Naive thymus-derived CD8-positive, alpha-beta T cell (primary cell): Measurements from ENCODE around the gene CARM1. TPM values are rescaled to one million over a fixed set of nuclear protein-coding genes. Genes with fewer than 3 reads are reported as not detected.

Experiments
- ATAC-seq, 2 donors: fragments of 150-1000 bp; cut with Tn5 transposase in 1 of 2; sonication (Bioruptor Pico), chemical (Tn5 transposase) in 1 of 2; 1 replicate in 1 of 2; 2 replicates in 1 of 2; pipeline ENCODE4 v1.10.0; 2021; ENCODE audit warnings: mild to moderate bottlenecking in 2 of 2, moderate library complexity in 2 of 2
- POLR2A ChIA-PET: fragments of 350-600 bp; sonication (Branson Sonifier 250); formaldehyde crosslinking; loops from one replicate; lab custom pipeline; 2021; ENCODE audit warnings: antibody characterized with exemption; lab: Charles Lee
- DNase-seq, 10 donors: peaks; one replicate each; pipeline versions ENCODE4 v3.0.0 to v3.0.0-alpha.2; 2020 to 2022
- H3K27ac Mint-ChIP-seq, 10 donors: one replicate each; pipeline ENCODE4 v1.8.0; 2020 to 2022; ENCODE audit warnings: mild to moderate bottlenecking in 10 of 10, mixed read lengths in 10 of 10, moderate library complexity in 4 of 10, inconsistent platforms in 1 of 10
- H3K27me3 Mint-ChIP-seq, 5 donors: one replicate each; pipeline ENCODE4 v1.8.0; 2021 to 2022; ENCODE audit warnings: mixed read lengths in 5 of 5
- H3K36me3 Mint-ChIP-seq, 3 donors: one replicate each; pipeline ENCODE4 v1.8.0; 2020 to 2022; ENCODE audit warnings: mixed read lengths in 3 of 3, mild to moderate bottlenecking in 2 of 3, inconsistent platforms in 1 of 3
- H3K4me1 Mint-ChIP-seq, 4 donors: one replicate each; pipeline ENCODE4 v1.8.0; 2021 to 2022; ENCODE audit warnings: mixed read lengths in 4 of 4
- H3K4me3 Mint-ChIP-seq, 10 donors: one replicate each; pipeline ENCODE4 v1.8.0; 2020 to 2022; ENCODE audit warnings: mild to moderate bottlenecking in 10 of 10, mixed read lengths in 10 of 10, moderate library complexity in 6 of 10, inconsistent platforms in 1 of 10
- H3K9me3 Mint-ChIP-seq, 9 donors: one replicate each; pipeline ENCODE4 v1.8.0; 2020 to 2022; ENCODE audit warnings: mixed read lengths in 9 of 9, mild to moderate bottlenecking in 3 of 9, inconsistent platforms in 1 of 9, moderate library complexity in 1 of 9
- polyA plus RNA-seq, 3 donors: library from polyadenylated mRNA; unstranded; fragments of 300-500 nt; fragmentation: Illumina TruSeq; gene quantifications; one replicate each; pipeline ENCODE4 v1.2.3, GENCODE V29; 2021
- total RNA-seq, 8 experiments: library from RNA in 2 of 8; stranded (reverse) in 2 of 8; gene quantifications; one replicate each; pipeline ENCODE4 v1.2.3 and lab custom pipeline; 2021 to 2026

The CARM1 gene
- total RNA-seq (10 to 100 TPM; 25.8 to 26.5 TPM), polyA plus RNA-seq (under 1 TPM; 0.30 to 0.59 (median 0.40) TPM), total RNA-seq (lab: John Stamatoyannopoulos, UW) (18.8 to 67.1 (median 29.2) reads per million in 6 experiments)

DNA sequence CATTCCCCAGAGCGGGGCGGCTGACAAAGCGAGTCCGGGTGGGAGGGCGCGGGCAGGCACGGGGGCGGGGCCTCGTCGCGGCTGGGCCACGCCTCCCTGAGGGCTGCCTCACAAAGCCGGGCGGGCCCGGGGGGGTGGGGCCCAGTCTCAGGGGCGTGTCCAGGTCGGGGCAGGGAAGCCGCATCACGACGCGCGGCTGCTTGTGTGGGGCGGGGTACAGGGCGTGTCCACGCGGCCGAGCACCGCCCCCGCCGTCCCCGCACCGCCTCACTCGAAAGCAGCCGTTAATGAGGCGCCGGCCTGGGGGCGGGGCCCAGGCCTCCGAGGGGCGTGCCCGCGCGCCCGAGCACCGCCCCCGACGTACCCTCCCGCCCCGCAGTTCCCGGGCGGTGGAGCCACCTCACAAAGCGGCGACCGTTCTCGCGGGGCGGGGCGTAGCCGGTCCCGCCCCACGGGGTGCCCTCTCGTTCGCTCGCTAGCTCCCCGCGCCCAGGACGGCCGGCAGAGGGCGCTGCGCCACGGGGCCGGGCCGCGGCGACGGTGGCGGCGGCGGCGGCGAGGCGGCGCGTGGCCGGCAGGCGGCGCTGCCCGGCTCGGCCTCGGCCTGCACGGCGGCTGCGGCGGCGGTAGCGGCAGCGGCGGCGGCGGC is at the start of gene CARM1:
Gene CARM1 (plus strand): TSS at position 599 of the 649 bp plus-strand sequence. CDS start 150 bp downstream, outside the sequence.
- POLR2A ChIA-PET: interaction anchor here (0.6 to 2.1 kb wide), 5 partner anchors 9 to 460 kb away, joined by 3 to 8 read pairs (median 4); partner anchors contain the start of genes DNM2 and TMED1
- Mint-ChIP-seq H3K27ac (peak within 1 kb of the TSS; percentile 29 to 93 (median 84)), H3K27me3 (no peaks in the 10 kb centered on the region), H3K4me1 (peaks cover 5 to 29% (median 20%) of the 10 kb centered on the region in 4 donors), H3K9me3 (no peaks in the 10 kb centered on the region), H3K4me3 (peak within 1 kb of the TSS; percentile 74 to 93 (median 82)), H3K36me3 (peaks cover 0 to 2% (median 0%) of the 10 kb centered on the region in 3 donors)
- ATAC-seq (peak; percentile 84 to 86), DNase-seq (peak; percentile 95 to 100 (median 99))

DNA sequence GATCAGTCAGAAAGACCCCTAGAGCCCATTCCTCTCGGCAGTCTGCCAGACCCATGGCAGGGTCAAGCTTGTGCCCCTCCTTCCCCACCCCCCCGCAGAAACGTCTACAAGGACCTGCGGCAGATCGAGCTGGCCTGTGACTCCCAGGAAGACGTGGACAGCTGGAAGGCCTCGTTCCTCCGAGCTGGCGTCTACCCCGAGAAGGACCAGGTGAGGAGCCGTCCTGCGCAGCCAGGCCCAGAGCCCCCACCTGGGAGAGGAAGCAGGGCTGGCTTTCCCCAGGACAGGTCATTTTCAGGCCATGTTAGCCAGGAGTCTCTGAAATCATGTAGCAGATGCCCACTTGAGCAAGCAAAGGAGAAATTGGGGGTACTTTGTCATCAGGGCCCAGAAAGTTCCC is 47.7 kb upstream of the CARM1 start:
- no peak for ATAC-seq
- H3K27me3 Mint-ChIP-seq: no peaks in the 10 kb centered on the region
- H3K4me1 Mint-ChIP-seq: peaks cover 2 to 8% (median 3%) of the 10 kb centered on the region in 4 donors
- H3K9me3 Mint-ChIP-seq: no peaks in the 10 kb centered on the region
- H3K27ac Mint-ChIP-seq: peak overlapping the region in 4 of 10 donors; percentile 10 to 69 (median 26)
- DNase-seq: no peak
- POLR2A ChIA-PET: interaction anchor here (1.1 kb wide), 1 partner anchor 12 kb away, joined by 3 read pairs; the partner anchor contains the start of gene TMED1
- H3K36me3 Mint-ChIP-seq: peaks cover 6 to 71% (median 11%) of the 10 kb centered on the region in 3 donors
- H3K4me3 Mint-ChIP-seq: no peak overlapping the region

DNA sequence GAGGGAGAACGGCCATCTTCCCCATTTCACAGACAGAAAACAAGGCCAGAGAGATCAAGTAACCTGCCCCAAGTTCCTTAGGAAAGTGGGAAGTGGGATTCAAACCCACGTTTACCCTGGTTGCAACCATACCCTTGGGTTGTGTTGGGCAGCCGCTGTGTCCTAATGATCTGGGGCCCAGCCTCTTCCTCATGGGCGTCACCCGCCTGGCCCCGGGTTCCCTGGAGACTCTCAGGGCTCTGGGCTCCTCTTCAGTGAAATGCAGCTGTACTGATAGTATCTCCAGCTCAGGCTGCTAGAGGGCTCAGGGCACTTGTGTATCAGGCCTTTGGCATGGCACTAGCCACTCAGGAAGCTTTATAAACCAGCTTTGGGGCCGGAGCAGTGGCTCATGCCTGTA is 45.1 kb upstream of the CARM1 start:
- no peak for DNase-seq
- POLR2A ChIA-PET: interaction anchor here (0.6 to 1.3 kb wide), 2 partner anchors 10 to 86 kb away, joined by 3 to 5 read pairs; partner anchors contain the start of gene TMED1
- Mint-ChIP-seq H3K27ac (peak overlapping the region in 2 of 10 donors; percentile 9 to 14), H3K4me1 (no peaks in the 10 kb centered on the region), H3K27me3 (no peaks in the 10 kb centered on the region), H3K4me3 (no peak overlapping the region), H3K36me3 (peaks cover 0 to 60% (median under 1%) of the 10 kb centered on the region in 3 donors), H3K9me3 (no peaks in the 10 kb centered on the region)
- ATAC-seq: no peak

DNA sequence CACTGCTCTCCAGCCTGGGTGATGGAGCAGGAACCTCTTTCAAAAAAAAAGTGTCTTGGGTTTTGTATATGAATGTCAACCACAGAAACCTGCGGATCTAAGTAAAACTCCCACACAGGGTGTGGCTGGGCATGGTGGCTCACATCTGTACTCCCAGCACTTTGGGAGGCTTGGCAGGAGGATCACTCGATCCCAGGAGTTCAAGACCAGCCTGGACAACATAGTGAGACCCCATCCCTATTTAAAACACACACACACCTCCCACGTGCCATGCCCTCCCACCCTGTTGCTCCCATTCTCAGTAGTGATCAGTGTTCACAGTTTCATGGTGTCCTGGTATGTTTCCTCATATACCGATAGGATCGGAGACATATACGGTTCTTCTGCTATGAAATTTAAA is 44.5 kb upstream of the CARM1 start:
- H3K4me1 Mint-ChIP-seq: no peaks in the 10 kb centered on the region
- no peaks in the 10 kb centered on the region for H3K27me3 Mint-ChIP-seq
- DNase-seq (no peak), ATAC-seq (no peak)
- POLR2A ChIA-PET: interaction anchor here (1.3 kb wide), 1 partner anchor 9 kb away, joined by 5 read pairs; the partner anchor contains the start of gene TMED1
- H3K9me3 Mint-ChIP-seq: no peaks in the 10 kb centered on the region
- peak overlapping the region in 1 of 10 donors; percentile 24 for H3K27ac Mint-ChIP-seq
- H3K4me3 Mint-ChIP-seq: no peak overlapping the region
- peaks cover 0 to 58% (median 0%) of the 10 kb centered on the region in 3 donors for H3K36me3 Mint-ChIP-seq

DNA sequence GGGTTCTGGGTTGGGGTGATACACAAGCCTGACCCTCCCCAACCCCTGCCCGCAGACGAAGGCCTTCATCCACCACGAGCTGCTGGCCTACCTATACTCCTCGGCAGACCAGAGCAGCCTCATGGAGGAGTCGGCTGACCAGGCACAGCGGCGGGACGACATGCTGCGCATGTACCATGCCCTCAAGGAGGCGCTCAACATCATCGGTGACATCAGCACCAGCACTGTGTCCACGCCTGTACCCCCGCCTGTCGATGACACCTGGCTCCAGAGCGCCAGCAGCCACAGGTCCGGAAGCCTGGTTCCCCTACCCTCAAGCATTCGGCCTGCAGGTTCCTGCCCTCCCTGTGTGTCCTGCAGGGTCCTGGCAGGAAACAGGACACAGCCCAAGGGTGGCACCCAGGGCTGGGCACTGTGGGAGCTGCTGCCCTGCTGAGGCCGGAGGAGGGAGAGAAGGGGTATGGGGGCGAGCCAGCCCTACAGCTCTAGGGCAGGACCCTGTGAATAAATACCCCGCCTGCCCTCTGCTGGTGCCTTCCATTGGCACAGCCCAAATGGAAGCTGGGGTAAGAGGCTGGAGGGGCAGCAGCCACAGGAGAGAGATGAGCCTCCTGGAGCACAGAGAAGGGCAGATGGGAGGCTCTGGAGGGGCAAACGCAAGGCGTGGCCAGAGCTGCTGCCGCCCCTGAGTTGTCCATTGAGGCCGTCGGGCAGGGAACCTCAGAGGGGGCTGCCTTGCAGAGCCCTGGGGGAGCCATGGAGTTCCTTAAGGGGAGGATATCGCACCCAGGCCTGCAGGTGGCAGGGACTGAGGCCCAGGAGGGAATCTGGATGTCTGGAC is 42.2 kb upstream of the CARM1 start:
- H3K4me3 Mint-ChIP-seq: peak overlapping the region in 1 of 10 donors; percentile 47
- H3K9me3 Mint-ChIP-seq: no peaks in the 10 kb centered on the region
- POLR2A ChIA-PET: interaction anchor here (0.5 to 1.1 kb wide), 2 partner anchors 62 to 112 kb away, joined by 4 read pairs; no protein-coding TSS in a partner anchor
- peaks cover 0 to 52% (median 0%) of the 10 kb centered on the region in 3 donors for H3K36me3 Mint-ChIP-seq
- H3K4me1 Mint-ChIP-seq: no peaks in the 10 kb centered on the region
- H3K27ac Mint-ChIP-seq: peak overlapping the region in 3 of 10 donors; percentile 40 to 76 (median 47)
- ATAC-seq: peak in 1 of 2 donors; percentile 41
- DNase-seq: no peak
- H3K27me3 Mint-ChIP-seq: no peaks in the 10 kb centered on the region

DNA sequence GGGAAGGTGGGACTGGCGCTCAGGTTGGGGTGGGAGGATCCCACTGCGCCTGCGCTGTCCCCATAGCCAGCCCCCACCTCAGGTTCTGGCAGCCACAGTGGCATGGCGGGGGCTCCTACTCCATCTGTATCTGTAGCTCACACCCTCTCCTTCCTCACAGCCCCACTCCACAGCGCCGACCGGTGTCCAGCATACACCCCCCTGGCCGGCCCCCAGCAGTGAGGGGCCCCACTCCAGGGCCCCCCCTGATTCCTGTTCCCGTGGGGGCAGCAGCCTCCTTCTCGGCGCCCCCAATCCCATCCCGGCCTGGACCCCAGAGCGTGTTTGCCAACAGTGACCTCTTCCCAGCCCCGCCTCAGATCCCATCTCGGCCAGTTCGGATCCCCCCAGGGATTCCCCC is 41.4 kb upstream of the CARM1 start:
- DNase-seq (no peak), ATAC-seq (no peak)
- POLR2A ChIA-PET: interaction anchor here (1.1 kb wide), 1 partner anchor 113 kb away, joined by 4 read pairs; no protein-coding TSS in a partner anchor
- Mint-ChIP-seq H3K27me3 (no peaks in the 10 kb centered on the region), H3K4me1 (no peaks in the 10 kb centered on the region), H3K36me3 (peaks cover 0 to 44% (median 0%) of the 10 kb centered on the region in 3 donors), H3K4me3 (peak overlapping the region in 1 of 10 donors; percentile 30), H3K9me3 (no peaks in the 10 kb centered on the region), H3K27ac (peak overlapping the region in 4 of 10 donors; percentile 5 to 76 (median 35))

DNA sequence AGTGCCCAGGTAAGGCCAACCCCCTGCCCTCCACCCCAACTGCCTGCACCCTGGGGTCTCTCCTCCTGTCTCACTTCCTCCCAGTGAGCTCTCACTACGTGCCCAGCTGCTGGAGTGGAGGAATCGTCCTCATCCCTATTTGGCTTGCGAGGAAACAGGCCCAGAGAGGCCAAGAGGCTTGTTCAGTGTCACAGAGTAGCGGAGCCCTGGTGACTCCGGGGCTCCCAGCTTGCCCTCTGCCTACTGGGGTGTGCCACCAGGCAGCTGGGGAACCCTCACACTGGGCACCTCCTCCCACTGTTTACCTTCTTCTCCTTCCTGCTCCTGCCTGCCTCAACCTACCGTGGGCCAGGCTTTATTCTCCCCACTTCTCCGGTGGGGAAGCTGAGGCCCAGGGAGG is 41.0 kb upstream of the CARM1 start:
- H3K36me3 Mint-ChIP-seq: peaks cover 0 to 40% (median 0%) of the 10 kb centered on the region in 3 donors

DNA sequence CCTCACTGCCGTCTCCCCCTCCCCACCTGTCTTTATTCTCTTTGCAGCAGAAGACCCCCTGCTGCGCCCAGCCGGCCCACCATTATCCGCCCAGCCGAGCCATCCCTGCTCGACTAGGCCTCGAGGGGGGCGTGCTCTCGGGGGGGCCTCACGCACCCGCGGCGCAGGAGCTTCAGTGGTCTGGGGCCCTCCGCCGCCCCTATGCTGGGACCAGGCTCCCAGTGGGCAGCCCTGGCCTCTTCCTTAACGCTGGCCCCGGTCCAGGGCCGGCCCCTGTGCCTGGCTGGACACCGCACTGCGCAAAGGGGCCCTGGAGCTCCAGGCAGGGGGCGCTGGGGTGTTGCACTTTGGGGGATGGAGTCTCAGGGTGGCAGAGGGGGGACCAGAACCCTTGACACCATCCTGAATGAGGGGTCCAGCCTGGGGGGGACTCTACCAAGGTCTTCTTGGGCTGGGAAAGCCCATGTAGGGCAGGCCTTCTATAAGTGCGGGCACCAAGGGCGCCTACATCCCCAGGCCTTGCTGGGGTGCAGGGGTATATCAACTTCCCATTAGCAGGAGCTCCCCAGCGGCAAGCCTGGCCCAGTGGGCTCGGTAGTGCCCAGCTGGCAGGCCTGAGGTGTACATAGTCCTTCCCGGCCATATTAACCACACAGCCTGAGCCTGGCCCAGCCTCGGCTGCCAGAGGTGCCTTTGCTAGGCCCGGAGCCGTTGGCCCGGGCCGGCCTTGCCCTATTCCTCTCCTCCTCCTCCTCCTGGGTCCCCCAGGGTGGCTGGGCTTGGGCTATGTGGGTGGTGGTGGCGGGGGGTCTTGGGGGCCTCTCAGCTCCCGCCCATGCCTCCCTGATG is 40.2 kb upstream of the CARM1 start:
- no peak for DNase-seq
- peaks cover 0 to 36% (median 1%) of the 10 kb centered on the region in 3 donors for H3K36me3 Mint-ChIP-seq
- no peak overlapping the region for H3K4me3 Mint-ChIP-seq
- H3K27ac Mint-ChIP-seq: peak overlapping the region in 1 of 10 donors; percentile 70
- POLR2A ChIA-PET: interaction anchor here (0.6 kb wide), 1 partner anchor 320 kb away, joined by 3 read pairs; no protein-coding TSS in a partner anchor
- no peaks in the 10 kb centered on the region for H3K27me3 Mint-ChIP-seq
- peaks cover 0 to under 1% (median 0%) of the 10 kb centered on the region in 9 donors for H3K9me3 Mint-ChIP-seq
- ATAC-seq: no peak
- H3K4me1 Mint-ChIP-seq: peaks cover 4 to 9% (median 6%) of the 10 kb centered on the region in 4 donors

More for the DNA sequence above, 41.0 kb upstream of the CARM1 start:
- DNase-seq (no peak), ATAC-seq (no peak)
- Mint-ChIP-seq H3K4me3 (no peak overlapping the region), H3K27ac (peak overlapping the region in 5 of 10 donors; percentile 5 to 89 (median 44)), H3K27me3 (no peaks in the 10 kb centered on the region), H3K4me1 (peaks cover under 1 to 3% (median 1%) of the 10 kb centered on the region in 4 donors), H3K9me3 (no peaks in the 10 kb centered on the region)
- POLR2A ChIA-PET: no interaction called here

DNA sequence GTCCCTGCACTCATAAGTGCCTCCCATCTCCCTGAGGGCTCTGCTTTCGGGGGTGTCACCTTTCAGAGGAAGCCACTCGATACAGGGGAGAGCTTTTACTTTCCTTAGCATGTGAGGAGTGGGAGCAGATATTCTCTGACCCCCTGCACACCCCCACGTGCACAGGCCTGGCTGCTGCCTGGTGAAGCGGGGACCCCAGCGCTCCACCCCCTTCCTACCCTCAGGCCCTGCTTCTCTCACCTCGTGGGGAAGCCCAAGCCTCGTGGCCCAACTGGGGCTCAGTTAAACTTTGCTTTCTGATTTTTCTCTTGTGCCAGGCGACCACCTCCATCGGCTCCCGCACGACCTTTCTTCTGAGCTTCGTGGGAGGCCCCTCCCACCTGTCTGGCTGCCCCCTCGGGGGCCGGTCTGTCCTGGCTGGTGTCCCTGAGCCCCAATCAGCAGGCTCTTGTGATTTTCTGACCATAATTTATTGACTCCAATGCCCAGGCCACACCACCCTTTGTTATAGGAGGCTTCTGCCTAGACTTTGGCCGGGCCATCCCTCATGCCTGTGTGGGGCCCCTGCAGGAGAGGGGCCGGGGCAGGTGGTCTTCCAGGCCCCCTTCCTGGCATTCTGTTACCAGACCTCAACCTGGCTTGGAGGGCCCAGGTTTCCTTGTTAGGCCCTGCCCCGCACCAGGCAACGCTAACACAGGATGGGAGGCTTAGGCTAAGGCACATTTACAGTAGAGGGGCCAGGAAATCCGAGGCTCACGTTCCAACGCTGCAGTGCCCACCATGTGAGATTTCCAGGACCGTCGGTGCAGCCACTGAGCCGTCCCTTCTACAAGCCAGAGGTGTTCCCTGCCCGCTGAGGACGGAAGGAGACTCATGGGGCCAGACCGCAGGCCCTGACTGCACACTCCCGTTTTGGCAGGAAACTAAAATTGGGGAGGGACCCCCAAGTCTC is 39.1 kb upstream of the CARM1 start:
- no peaks in the 10 kb centered on the region for H3K27me3 Mint-ChIP-seq
- peaks cover 8 to 16% (median 15%) of the 10 kb centered on the region in 4 donors for H3K4me1 Mint-ChIP-seq
- H3K4me3 Mint-ChIP-seq: no peak overlapping the region
- H3K9me3 Mint-ChIP-seq: peaks cover 0 to 8% (median 4%) of the 10 kb centered on the region in 9 donors
- peak overlapping the region in 1 of 10 donors; percentile 70 for H3K27ac Mint-ChIP-seq
- POLR2A ChIA-PET: no interaction called here
- peaks cover 0 to 26% (median 6%) of the 10 kb centered on the region in 3 donors for H3K36me3 Mint-ChIP-seq
- ATAC-seq (no peak), DNase-seq (no peak)

DNA sequence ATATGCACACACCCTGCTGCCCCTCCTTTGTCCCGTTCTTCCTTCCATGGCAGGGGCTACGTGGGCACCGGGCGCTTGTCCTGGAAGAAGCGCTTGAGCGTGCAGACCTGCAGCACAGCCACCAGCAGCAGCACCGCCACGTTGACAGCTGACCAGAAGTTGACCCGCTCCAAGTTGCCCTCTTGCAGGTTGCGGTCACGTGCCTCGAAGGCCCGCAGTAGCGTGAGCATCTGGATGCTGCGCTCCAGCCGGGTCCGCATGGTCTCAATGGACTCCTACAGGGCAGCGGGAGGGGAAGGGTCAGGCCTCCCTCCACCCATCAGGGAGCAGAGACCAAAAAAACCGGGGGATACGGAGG is 38.4 kb upstream of the CARM1 start:
- POLR2A ChIA-PET: no interaction called here
- Mint-ChIP-seq H3K4me3 (peak overlapping the region in 2 of 10 donors; percentile 14 to 29), H3K36me3 (peaks cover 0 to 22% (median 6%) of the 10 kb centered on the region in 3 donors), H3K4me1 (peaks cover 8 to 16% (median 15%) of the 10 kb centered on the region in 4 donors), H3K27me3 (no peaks in the 10 kb centered on the region), H3K9me3 (peaks cover 0 to 8% (median 4%) of the 10 kb centered on the region in 9 donors), H3K27ac (peak overlapping the region in 2 of 10 donors; percentile 27 to 37)
- DNase-seq (no peak), ATAC-seq (no peak)
